Smooth muscle cell (in vitro differentiated cells): ENCODE measurements around the gene CSMD2. TPM values are rescaled to one million over a fixed set of nuclear protein-coding genes. Genes with fewer than 3 reads are reported as not detected.

ENCODE experiments used
- DNase-seq: peaks from one replicate; lab custom pipeline; 2025; ENCODE audit not compliant: unreplicated experiment; lab: John Stamatoyannopoulos, UW
- H2AFZ ChIP-seq: fragments of 200-600 bp; sonication (generic); 2 replicates; pipeline ENCODE4 v1.6.0; 2016; ENCODE audit warnings: antibody characterized with exemption, low read depth, mild to moderate bottlenecking
- H3F3A ChIP-seq: fragments of 200-600 bp; sonication (generic); 2 replicates; pipeline ENCODE4 v1.6.0; 2017; ENCODE audit warnings: antibody characterized with exemption, low read depth
- H3K27ac ChIP-seq: fragments of 200-600 bp; sonication (generic); 2 replicates; pipeline ENCODE4 v1.5.1; 2016; ENCODE audit warnings: low read depth, mild to moderate bottlenecking
- H3K27me3 ChIP-seq: fragments of 200-600 bp; sonication (generic); 2 replicates; pipeline ENCODE4 v1.6.1; 2016; ENCODE audit warnings: low read depth, mild to moderate bottlenecking
- H3K36me3 ChIP-seq: fragments of 200-600 bp; sonication (generic); 2 replicates; pipeline ENCODE4 v1.5.1; 2016; ENCODE audit warnings: low read depth
- H3K4me1 ChIP-seq: fragments of 200-600 bp; sonication (generic); 2 replicates; pipeline ENCODE4 v1.5.1; 2016; ENCODE audit warnings: low read depth
- H3K4me2 ChIP-seq: fragments of 200-600 bp; sonication (generic); 2 replicates; pipeline ENCODE4 v1.6.0; 2016; ENCODE audit warnings: mild to moderate bottlenecking
- H3K4me3 ChIP-seq: fragments of 200-600 bp; sonication (generic); 2 replicates; pipeline ENCODE4 v1.5.1; 2016; ENCODE audit warnings: mild to moderate bottlenecking
- H3K79me2 ChIP-seq: fragments of 200-600 bp; sonication (generic); 2 replicates; pipeline ENCODE4 v1.6.0; 2016; ENCODE audit warnings: low read depth, mild to moderate bottlenecking
- H3K9ac ChIP-seq: fragments of 200-600 bp; sonication (generic); 2 replicates; pipeline ENCODE4 v1.6.0; 2016; ENCODE audit warnings: low read depth
- H3K9me3 ChIP-seq: fragments of 200-600 bp; sonication (generic); replicated peaks from 2 replicates; pipeline ENCODE4 v1.5.1; 2016; ENCODE audit warnings: low read depth
- H4K20me1 ChIP-seq: fragments of 200-600 bp; sonication (generic); 2 replicates; pipeline ENCODE4 v1.6.0; 2016; ENCODE audit warnings: low read depth
- CTCF ChIP-seq: fragments of 200-600 bp; sonication (generic); IDR thresholded peaks from 2 replicates; pipeline ENCODE4 v1.5.1; 2017; ENCODE audit warnings: borderline replicate concordance, mild to moderate bottlenecking, antibody characterized with exemption; ENCODE audit not compliant: insufficient read depth, poor library complexity, severe bottlenecking
- WGBS: methylation state at CpG from one replicate; pipeline ENCODE4 v1.1.7; 2016; ENCODE audit warnings: low lambda C conversion rate; 5-methylcytosine and 5-hydroxymethylcytosine counted together
- polyA plus RNA-seq: library from polyadenylated mRNA; unstranded; fragments of >200 nt; fragmentation: Nextera tagmentation; extraction: Ambion mirVana; gene quantifications from 2 replicates; pipeline ENCODE4 v1.2.1, GENCODE V29; 2016
- total RNA-seq: library from RNA; depleted of rRNA; stranded (reverse); fragments of >200 nt; gene quantifications from 2 replicates; pipeline ENCODE4 v1.2.3, GENCODE V29; 2014

Gene CSMD2
- total and polyA plus RNA-seq, 2 experiments from 2014 or later: 0.65 to 1.8 TPM

GRCh38 chr1:33633019-33633801 lies 531.8 kb downstream of the CSMD2 start:
- no peaks in the 10 kb centered on the region for H3F3A ChIP-seq
- no peak overlapping the region for H3K9ac ChIP-seq
- H3K79me2 ChIP-seq: no peaks in the 10 kb centered on the region
- H3K27me3 ChIP-seq: peaks cover 50% of the 10 kb centered on the region
- H3K4me3 ChIP-seq: no peak overlapping the region
- no peak overlapping the region for H3K27ac ChIP-seq
- no peak overlapping the region for H3K4me2 ChIP-seq
- H4K20me1 ChIP-seq: no peaks in the 10 kb centered on the region
- H3K9me3 ChIP-seq: no peaks in the 10 kb centered on the region
- H2AFZ ChIP-seq: no peak overlapping the region
- DNase-seq: peak; percentile 53
- WGBS: 40% methylated on average over 29 of the region's 29 CpGs
- H3K36me3 ChIP-seq: no peaks in the 10 kb centered on the region
- no peaks in the 10 kb centered on the region for H3K4me1 ChIP-seq
- peak; percentile 90 for TF ChIP-seq CTCF

DNA sequence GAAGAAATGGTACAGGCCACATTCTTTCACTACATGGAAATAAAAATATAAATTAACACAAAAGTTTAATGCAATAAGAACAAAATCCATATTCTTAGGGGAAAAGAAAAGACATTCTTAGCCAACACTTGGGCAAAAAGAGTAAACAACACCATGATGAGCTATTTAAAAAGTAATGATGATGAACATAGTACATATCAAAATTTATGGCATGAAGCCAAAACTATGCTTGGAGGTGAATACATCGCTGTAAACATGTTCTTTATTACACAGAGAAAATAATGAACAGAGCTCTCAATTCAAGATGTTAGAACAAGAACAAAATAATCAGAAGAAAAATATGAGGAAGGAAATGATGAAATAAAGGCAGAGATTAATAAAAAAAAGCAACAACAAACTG lies 534.3 kb downstream of the CSMD2 start:
- Histone ChIP-seq H3K36me3 (no peaks in the 10 kb centered on the region), H3K27ac (no peak overlapping the region), H3K4me1 (no peaks in the 10 kb centered on the region), H3F3A (no peaks in the 10 kb centered on the region), H3K4me3 (no peak overlapping the region), H3K79me2 (no peaks in the 10 kb centered on the region), H3K9me3 (no peaks in the 10 kb centered on the region), H3K27me3 (peaks cover 57% of the 10 kb centered on the region), H3K9ac (no peak overlapping the region), H3K4me2 (no peak overlapping the region), H2AFZ (no peak overlapping the region), H4K20me1 (no peaks in the 10 kb centered on the region)
- WGBS: 93% methylated on average over 1 of the region's 1 CpG
- TF ChIP-seq CTCF: no peak
- no peak for DNase-seq

DNA sequence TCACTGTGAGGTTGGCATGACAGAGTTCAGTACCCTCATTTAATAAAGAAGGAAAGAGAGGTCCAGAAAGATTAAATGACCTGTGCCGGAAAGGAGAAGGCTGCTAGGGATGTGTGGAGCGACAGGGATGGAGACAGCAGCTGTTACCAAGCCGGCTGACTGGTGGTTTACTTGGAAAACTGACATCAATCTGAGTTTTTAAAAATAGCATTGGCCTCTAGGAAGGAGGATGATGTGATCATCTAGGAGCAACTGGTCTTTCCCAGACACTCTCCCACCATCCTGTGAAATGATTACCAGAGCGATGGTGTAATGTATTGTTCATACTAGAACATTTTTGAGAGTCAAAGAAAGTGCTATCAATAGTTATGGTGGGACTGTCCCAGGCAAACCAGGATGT lies 538.2 kb downstream of the CSMD2 start:
- 94% methylated on average over 4 of the region's 4 CpGs for WGBS
- no peak overlapping the region for H3K27ac ChIP-seq
- H3K4me2 ChIP-seq: no peak overlapping the region
- no peaks in the 10 kb centered on the region for H4K20me1 ChIP-seq
- H3K9me3 ChIP-seq: no peaks in the 10 kb centered on the region
- H3K79me2 ChIP-seq: no peaks in the 10 kb centered on the region
- H3K27me3 ChIP-seq: peaks cover 41% of the 10 kb centered on the region
- no peaks in the 10 kb centered on the region for H3K4me1 ChIP-seq
- H2AFZ ChIP-seq: no peak overlapping the region
- no peak for TF ChIP-seq CTCF
- H3K4me3 ChIP-seq: no peak overlapping the region
- H3K36me3 ChIP-seq: no peaks in the 10 kb centered on the region
- no peaks in the 10 kb centered on the region for H3F3A ChIP-seq
- H3K9ac ChIP-seq: no peak overlapping the region
- no peak for DNase-seq
